ENCODE data around the gene EP400.

- TF ChIP-seq, protein P1, sequence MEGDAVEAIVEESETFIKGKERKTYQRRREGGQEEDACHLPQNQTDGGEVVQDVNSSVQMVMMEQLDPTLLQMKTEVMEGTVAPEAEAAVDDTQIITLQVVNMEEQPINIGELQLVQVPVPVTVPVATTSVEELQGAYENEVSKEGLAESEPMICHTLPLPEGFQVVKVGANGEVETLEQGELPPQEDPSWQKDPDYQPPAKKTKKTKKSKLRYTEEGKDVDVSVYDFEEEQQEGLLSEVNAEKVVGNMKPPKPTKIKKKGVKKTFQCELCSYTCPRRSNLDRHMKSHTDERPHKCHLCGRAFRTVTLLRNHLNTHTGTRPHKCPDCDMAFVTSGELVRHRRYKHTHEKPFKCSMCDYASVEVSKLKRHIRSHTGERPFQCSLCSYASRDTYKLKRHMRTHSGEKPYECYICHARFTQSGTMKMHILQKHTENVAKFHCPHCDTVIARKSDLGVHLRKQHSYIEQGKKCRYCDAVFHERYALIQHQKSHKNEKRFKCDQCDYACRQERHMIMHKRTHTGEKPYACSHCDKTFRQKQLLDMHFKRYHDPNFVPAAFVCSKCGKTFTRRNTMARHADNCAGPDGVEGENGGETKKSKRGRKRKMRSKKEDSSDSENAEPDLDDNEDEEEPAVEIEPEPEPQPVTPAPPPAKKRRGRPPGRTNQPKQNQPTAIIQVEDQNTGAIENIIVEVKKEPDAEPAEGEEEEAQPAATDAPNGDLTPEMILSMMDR (IDR thresholded peaks at IDR 0.05), result no peak
- TF ChIP-seq ZFX (IDR thresholded peaks at IDR 0.05; ENCODE audit: borderline replicate concordance), result no peak
Measured at GRCh38 chr12:131909081-131909751, 40.5 kb upstream of the EP400 start.
